Adipocyte (in vitro differentiated cells): ENCODE measurements around the gene XRCC1.
"Not testable (repeated sequence)": the region's sequence is repeated elsewhere in the genome, so short reads cannot be mapped to it uniquely, and the experiment has no call there.

Source experiments
- DNase-seq: peaks from one replicate; pipeline ENCODE4 v3.0.0-alpha.2; 2015; ENCODE audit warnings: low read depth
- H3K27me3 ChIP-seq: replicated peaks from 2 replicates; pipeline ENCODE4 v1.7.0; 2013; ENCODE audit warnings: mild to moderate bottlenecking, low read length, moderate library complexity; ENCODE audit not compliant: control insufficient read depth, insufficient read depth
- H3K36me3 ChIP-seq: 2 replicates; pipeline ENCODE4 v1.7.0; 2013; ENCODE audit warnings: low read length, mild to moderate bottlenecking, moderate library complexity; ENCODE audit not compliant: control insufficient read depth, insufficient read depth, severe bottlenecking
- H3K4me1 ChIP-seq: 2 replicates; pipeline ENCODE4 v1.7.0; 2013; ENCODE audit warnings: mild to moderate bottlenecking, low read length, moderate library complexity; ENCODE audit not compliant: control insufficient read depth, insufficient read depth
- H3K4me3 ChIP-seq: 2 replicates; pipeline ENCODE4 v1.7.0; 2013; ENCODE audit warnings: mild to moderate bottlenecking, low read length, moderate library complexity
- H3K9ac ChIP-seq: 2 replicates; pipeline ENCODE4 v1.7.0; 2013; ENCODE audit warnings: mild to moderate bottlenecking, low read length, moderate library complexity
- H3K9me3 ChIP-seq: 2 replicates; pipeline ENCODE4 v1.7.0; 2013; ENCODE audit warnings: mild to moderate bottlenecking, low read length, moderate library complexity; ENCODE audit not compliant: control insufficient read depth

The XRCC1 gene

DNA sequence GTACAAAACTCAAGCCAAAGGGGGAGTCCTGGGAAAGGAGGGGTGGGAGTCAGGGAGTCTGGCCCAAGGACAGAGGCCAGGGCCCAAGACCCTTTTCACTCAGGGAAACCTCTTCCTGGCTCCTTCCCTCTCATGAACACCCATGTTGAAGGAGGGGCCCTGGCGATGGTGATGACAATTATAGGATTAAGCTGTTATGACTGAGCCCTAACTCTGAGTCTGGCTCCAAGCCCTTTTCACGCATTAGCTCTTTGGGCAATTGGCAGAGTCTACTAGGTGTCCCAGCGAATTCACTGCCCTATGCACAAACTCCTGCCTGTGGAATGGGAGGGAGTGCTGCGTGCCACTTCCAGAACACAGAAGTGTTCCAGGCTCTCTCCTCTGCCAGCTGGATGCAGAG, 21.7 kb downstream of the XRCC1 start:
- no peaks in the 10 kb centered on the region for H3K9me3 ChIP-seq
- H3K36me3 ChIP-seq = peaks cover 47% of the 10 kb centered on the region

DNA sequence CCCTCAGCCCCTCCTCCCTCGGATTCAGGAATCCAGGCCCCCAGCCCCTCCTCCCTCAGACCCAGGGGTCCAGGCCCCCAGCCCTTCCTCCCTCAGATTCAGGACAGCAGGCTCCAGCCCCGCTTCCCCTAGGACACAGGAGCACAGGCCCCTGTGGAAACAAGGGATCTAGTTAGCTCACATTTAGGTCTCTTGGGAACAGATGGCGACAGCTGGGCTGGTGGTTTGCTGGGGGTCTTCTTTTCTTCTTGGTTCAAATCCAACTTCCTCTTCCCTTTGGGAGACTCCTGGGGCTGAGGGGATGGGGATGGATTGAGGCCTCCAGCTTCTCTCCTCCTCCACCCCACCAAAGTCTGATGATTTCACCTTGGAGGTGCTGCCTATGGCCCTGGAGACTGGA, 22.7 kb downstream of the XRCC1 start:
- Histone ChIP-seq H3K9ac (no peak overlapping the region), H3K36me3 (peaks cover 47% of the 10 kb centered on the region), H3K27me3 (no peaks in the 10 kb centered on the region), H3K9me3 (no peaks in the 10 kb centered on the region), H3K4me1 (no peaks in the 10 kb centered on the region), H3K4me3 (no peak overlapping the region)
- DNase-seq = no peak

More for the DNA sequence above, 21.7 kb downstream of the XRCC1 start:
- Histone ChIP-seq H3K27me3 (no peaks in the 10 kb centered on the region), H3K4me1 (no peaks in the 10 kb centered on the region), H3K4me3 (no peak overlapping the region), H3K9ac (no peak overlapping the region)
- DNase-seq = no peak

DNA sequence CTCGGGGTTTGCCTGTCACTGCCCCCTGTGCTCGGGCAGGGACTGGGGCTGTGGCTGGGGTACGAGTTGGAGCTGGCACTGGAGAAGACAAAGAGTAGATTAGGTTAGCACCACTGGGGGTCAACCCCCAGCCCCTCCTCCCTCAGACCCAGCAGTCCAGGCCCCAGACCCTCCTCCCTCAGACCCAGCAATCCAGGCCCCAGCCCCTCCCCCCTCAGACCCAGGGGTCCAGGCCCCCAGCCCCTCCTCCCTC, 23.2 kb downstream of the XRCC1 start:
- DNase-seq = no peak
- Histone ChIP-seq H3K27me3 (no peaks in the 10 kb centered on the region), H3K36me3 (peaks cover 47% of the 10 kb centered on the region), H3K9ac (no peak overlapping the region), H3K4me3 (no peak overlapping the region), H3K4me1 (no peaks in the 10 kb centered on the region), H3K9me3 (no peaks in the 10 kb centered on the region)

DNA sequence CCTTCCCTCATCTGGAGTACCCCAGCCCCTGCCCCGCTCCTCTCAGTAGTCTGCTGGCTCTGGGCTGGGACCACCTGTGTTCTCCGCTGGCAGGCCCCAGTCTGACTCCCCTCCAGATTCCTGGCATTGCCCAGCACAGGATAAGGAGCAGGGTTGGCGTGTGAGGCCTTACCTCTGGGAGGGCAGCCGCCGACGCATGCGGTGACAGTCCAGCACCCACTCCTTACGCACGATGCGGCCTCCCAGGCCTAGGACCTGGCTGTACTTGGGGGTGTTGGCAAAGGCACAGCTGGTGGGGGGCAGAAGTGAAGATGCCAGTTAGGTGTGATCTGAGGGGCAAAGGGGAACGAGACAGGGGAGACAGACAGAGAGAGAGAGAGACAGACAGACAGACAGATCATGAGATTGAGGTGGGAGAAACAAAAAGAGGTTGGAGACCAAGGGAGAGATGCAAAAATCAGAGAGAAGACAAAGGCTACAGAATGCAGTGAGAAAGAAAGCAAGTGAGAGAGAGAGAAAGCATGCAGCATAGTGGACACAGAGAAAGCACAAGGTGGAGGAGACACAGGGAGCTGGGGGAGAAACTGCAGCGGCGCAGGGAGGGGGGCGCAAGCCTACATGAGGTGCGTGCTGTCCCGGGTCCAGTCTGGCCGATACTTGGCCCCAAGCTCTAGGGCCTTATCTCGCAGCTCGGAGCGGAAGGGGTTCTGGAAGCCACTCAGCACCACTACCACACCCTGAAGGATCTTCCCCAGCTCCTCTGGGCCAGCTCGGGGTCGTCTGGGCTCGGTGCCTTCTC, 23.7 kb downstream of the XRCC1 start:
- Histone ChIP-seq H3K27me3 (no peaks in the 10 kb centered on the region), H3K4me1 (no peaks in the 10 kb centered on the region), H3K4me3 (no peak overlapping the region), H3K9me3 (no peaks in the 10 kb centered on the region), H3K36me3 (peaks cover 47% of the 10 kb centered on the region), H3K9ac (no peak overlapping the region)
- no peak for DNase-seq

DNA sequence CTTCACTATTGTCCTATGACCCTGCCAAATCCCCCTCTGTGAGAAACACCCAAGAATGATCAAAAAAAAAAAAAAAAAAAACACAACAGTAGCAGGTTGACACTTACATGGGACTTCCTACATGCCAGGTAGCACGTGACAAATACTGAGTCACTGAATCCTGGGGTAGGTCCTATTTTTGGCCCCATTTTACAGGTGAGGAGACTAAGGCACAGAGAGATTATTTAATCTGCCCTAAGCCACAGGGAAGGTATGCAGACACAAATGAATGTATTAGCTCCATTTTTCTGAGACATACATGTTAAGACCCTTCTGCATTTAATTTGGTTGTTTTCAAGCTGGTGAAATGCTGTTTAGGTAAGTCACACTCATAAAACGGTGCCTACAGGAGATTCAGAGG, 26.6 kb downstream of the XRCC1 start:
- H3K4me1 ChIP-seq = no peaks in the 10 kb centered on the region
- no peak overlapping the region for H3K9ac ChIP-seq
- H3K36me3 ChIP-seq = peaks cover 37% of the 10 kb centered on the region
- no peak overlapping the region for H3K4me3 ChIP-seq
- no peak for DNase-seq
- no peaks in the 10 kb centered on the region for H3K27me3 ChIP-seq
- no peaks in the 10 kb centered on the region for H3K9me3 ChIP-seq

DNA sequence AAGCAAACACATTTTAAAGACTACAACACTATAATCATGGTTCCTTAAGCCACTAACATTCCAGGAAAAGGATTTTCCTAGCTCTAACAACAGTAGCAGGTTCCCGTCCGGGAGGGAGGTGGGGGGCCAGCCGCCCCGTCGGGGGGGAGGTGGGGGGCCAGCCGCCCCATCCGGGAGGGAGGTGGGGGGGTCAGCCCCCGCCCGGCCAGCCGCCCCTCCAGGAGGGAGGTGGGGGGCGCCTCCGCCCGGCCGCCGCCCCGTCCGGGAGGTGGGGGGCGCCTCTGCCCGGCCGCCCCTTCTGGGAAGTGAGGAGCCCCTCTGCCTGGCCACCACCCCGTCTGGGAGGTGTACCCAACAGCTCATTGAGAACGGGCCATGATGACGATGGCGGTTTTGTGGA, 27.4 kb downstream of the XRCC1 start:
- not testable (repeated sequence) for H3K4me1 ChIP-seq, H3K9ac ChIP-seq, H3K9me3 ChIP-seq, H3K27me3 ChIP-seq, H3K4me3 ChIP-seq, DNase-seq
- H3K36me3 ChIP-seq = peaks cover 43% of the 10 kb centered on the region

DNA sequence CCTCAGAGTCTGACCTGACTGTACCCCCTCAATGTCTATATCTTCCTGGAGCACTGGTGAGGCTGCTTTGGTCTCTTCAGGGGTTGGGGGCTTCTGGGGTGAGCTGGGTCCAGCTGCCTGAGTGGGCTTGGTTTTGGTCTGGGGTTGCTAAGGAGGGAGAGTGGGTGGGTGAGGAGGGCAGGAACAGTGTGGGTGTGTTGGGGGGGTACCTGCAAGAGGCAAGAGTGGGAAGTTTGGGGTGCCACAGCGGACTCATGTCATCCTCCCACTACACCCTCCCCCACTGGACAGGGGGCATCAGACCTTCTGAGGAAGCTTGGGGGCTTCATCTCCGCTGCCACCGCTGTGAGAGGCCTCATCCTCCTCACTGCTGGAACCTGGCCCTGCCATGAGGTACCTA, 28.7 kb downstream of the XRCC1 start:
- H3K4me3 ChIP-seq = no peak overlapping the region
- no peaks in the 10 kb centered on the region for H3K27me3 ChIP-seq
- H3K36me3 ChIP-seq = peaks cover 43% of the 10 kb centered on the region
- DNase-seq = no peak
- H3K9me3 ChIP-seq = no peaks in the 10 kb centered on the region
- no peak overlapping the region for H3K9ac ChIP-seq
- no peaks in the 10 kb centered on the region for H3K4me1 ChIP-seq

DNA sequence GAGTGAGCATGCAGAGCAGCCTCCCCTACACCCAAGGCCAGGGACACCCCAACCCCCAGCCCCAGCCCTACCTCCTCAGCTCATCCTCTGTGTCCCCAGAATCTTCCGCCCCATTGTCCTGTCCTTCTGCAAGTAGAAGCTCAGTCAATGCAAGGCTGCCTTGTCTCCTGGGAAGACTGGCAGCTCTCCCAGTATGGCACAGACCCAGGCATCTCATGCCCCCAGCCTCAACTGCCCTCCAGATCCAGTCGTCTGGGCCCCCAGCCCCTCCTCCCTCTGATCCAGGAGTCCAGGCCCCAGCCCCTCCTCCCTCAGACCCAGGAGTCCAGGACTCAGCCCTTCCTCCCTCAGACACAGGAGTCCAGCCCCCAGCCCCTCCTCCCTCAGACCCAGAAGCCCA, 29.3 kb downstream of the XRCC1 start:
- Histone ChIP-seq H3K4me3 (no peak overlapping the region), H3K36me3 (peaks cover 39% of the 10 kb centered on the region), H3K9ac (no peak overlapping the region), H3K4me1 (no peaks in the 10 kb centered on the region), H3K27me3 (no peaks in the 10 kb centered on the region), H3K9me3 (no peaks in the 10 kb centered on the region)
- DNase-seq = no peak

DNA sequence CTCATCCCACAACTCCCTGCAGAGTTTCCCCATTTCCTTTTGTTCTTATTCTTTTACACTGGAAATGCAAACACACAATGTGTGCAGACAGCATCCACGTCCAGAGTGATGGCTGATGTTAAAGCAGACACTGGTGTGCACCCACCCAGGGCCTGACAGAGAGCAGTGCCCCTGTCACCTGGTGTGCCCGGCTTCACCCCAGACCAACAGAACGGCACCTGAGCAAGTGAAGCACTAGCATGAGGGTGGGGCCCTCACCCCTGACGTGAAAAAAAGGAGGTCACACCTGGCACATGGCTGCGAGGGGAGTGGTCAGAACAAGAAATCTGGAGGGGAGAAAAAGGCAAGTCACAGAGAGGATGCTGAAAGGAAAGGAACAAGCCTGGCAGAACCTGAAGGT, 30.1 kb downstream of the XRCC1 start:
- H3K9ac ChIP-seq = no peak overlapping the region
- no peaks in the 10 kb centered on the region for H3K27me3 ChIP-seq
- H3K4me1 ChIP-seq = no peaks in the 10 kb centered on the region
- H3K4me3 ChIP-seq = no peak overlapping the region
- no peaks in the 10 kb centered on the region for H3K9me3 ChIP-seq
- no peak for DNase-seq
- H3K36me3 ChIP-seq = peaks cover 37% of the 10 kb centered on the region

DNA sequence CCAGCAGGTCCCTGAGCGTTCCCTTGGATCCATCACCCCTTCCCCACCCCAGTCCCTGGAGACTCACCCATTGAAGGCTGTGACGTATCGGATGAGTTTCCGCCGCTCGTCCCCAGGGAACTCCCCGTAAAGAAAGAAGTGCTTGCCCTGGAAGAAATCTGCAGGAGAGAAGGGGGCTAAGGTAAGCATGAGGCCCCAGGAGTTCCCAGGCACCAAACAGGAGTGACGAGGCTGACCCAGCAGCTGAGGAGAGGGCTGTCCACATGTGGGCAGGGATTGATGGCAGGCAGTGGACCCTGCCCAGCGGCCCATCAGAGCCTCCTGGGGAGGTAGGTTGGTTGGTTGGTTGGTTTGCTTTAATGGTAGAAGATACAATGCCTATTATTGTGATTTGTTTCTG, 31.2 kb downstream of the XRCC1 start:
- no peaks in the 10 kb centered on the region for H3K9me3 ChIP-seq
- no peaks in the 10 kb centered on the region for H3K4me1 ChIP-seq
- no peak overlapping the region for H3K9ac ChIP-seq
- no peaks in the 10 kb centered on the region for H3K27me3 ChIP-seq
- H3K4me3 ChIP-seq = no peak overlapping the region
- DNase-seq = no peak
- peaks cover 35% of the 10 kb centered on the region for H3K36me3 ChIP-seq

DNA sequence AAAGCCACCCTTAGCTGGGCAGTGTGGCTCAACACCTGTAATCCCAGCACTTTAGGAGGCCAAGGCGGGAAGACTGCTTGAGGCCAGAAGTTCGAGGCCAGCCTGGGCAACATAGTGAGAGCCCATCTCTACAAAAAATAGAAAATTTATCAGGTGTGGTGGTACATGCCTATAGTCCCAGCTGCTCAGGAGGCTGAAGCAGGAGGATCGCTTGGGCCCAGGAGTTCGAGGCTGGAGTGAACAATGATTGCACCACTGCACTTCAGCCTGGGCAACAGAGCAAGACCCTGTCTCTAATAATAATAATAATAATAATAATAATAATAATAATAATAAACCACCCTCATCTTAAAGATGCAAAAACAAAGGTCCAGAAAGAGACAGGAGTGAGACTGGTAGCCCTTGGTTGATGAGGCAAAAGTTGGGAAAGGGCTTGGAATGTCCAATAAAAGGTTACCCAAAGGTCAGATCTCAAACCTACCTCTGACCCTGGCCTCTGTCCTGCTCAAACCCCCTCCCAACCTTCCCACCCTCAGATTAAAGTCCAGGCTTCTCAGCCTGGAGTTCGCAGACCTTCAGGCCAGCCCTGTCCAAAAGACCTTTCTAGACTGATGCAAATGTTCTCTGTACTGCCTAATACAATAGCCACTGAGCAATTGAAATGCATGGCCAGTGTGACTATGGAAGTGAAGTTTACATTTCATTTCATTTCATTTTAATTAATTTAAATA, 33.2 kb downstream of the XRCC1 start:
- Histone ChIP-seq H3K4me3 (no peak overlapping the region), H3K27me3 (no peaks in the 10 kb centered on the region), H3K9me3 (no peaks in the 10 kb centered on the region), H3K4me1 (no peaks in the 10 kb centered on the region), H3K9ac (no peak overlapping the region), H3K36me3 (peaks cover 48% of the 10 kb centered on the region)
- no peak for DNase-seq

DNA sequence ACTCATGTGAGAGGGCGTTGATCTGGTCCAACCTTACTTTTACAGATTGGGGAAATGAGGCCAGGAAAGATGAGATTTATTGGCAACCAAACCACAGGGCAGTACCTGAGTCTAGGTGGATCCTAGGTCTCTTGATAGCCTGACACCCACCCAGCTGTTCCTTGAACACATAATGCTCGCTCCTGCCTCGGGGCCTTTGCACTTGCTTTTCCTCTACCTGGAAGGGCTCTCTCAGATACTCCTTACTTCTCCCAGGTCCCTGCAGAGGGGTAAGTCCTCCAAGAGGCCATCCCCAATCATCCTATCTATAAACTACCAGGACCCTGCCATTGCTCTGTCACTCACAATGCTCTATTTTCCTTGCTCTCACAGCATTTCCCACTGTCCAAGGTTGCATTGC, 34.9 kb downstream of the XRCC1 start:
- no peaks in the 10 kb centered on the region for H3K9me3 ChIP-seq
- DNase-seq = no peak
- H3K27me3 ChIP-seq = no peaks in the 10 kb centered on the region
- no peaks in the 10 kb centered on the region for H3K4me1 ChIP-seq
- H3K36me3 ChIP-seq = peaks cover 48% of the 10 kb centered on the region
- no peak overlapping the region for H3K4me3 ChIP-seq
- no peak overlapping the region for H3K9ac ChIP-seq
